Smooth muscle cell (in vitro differentiated cells): ENCODE results near the gene PKNOX2. TPM values are rescaled to one million over a fixed set of nuclear protein-coding genes. Genes with fewer than 3 reads are reported as not detected.

Experiments
- DNase-seq: peaks from one replicate; lab custom pipeline; 2025; ENCODE audit not compliant: unreplicated experiment; lab: John Stamatoyannopoulos, UW
- H2AFZ ChIP-seq: fragments of 200-600 bp; sonication (generic); 2 replicates; pipeline ENCODE4 v1.6.0; 2016; ENCODE audit warnings: antibody characterized with exemption, low read depth, mild to moderate bottlenecking
- H3F3A ChIP-seq: fragments of 200-600 bp; sonication (generic); 2 replicates; pipeline ENCODE4 v1.6.0; 2017; ENCODE audit warnings: antibody characterized with exemption, low read depth
- H3K27ac ChIP-seq: fragments of 200-600 bp; sonication (generic); 2 replicates; pipeline ENCODE4 v1.5.1; 2016; ENCODE audit warnings: low read depth, mild to moderate bottlenecking
- H3K27me3 ChIP-seq: fragments of 200-600 bp; sonication (generic); 2 replicates; pipeline ENCODE4 v1.6.1; 2016; ENCODE audit warnings: low read depth, mild to moderate bottlenecking
- H3K36me3 ChIP-seq: fragments of 200-600 bp; sonication (generic); 2 replicates; pipeline ENCODE4 v1.5.1; 2016; ENCODE audit warnings: low read depth
- H3K4me1 ChIP-seq: fragments of 200-600 bp; sonication (generic); 2 replicates; pipeline ENCODE4 v1.5.1; 2016; ENCODE audit warnings: low read depth
- H3K4me2 ChIP-seq: fragments of 200-600 bp; sonication (generic); 2 replicates; pipeline ENCODE4 v1.6.0; 2016; ENCODE audit warnings: mild to moderate bottlenecking
- H3K4me3 ChIP-seq: fragments of 200-600 bp; sonication (generic); 2 replicates; pipeline ENCODE4 v1.5.1; 2016; ENCODE audit warnings: mild to moderate bottlenecking
- H3K79me2 ChIP-seq: fragments of 200-600 bp; sonication (generic); 2 replicates; pipeline ENCODE4 v1.6.0; 2016; ENCODE audit warnings: low read depth, mild to moderate bottlenecking
- H3K9ac ChIP-seq: fragments of 200-600 bp; sonication (generic); 2 replicates; pipeline ENCODE4 v1.6.0; 2016; ENCODE audit warnings: low read depth
- H3K9me3 ChIP-seq: fragments of 200-600 bp; sonication (generic); replicated peaks from 2 replicates; pipeline ENCODE4 v1.5.1; 2016; ENCODE audit warnings: low read depth
- H4K20me1 ChIP-seq: fragments of 200-600 bp; sonication (generic); 2 replicates; pipeline ENCODE4 v1.6.0; 2016; ENCODE audit warnings: low read depth
- CTCF ChIP-seq: fragments of 200-600 bp; sonication (generic); IDR thresholded peaks from 2 replicates; pipeline ENCODE4 v1.5.1; 2017; ENCODE audit warnings: borderline replicate concordance, mild to moderate bottlenecking, antibody characterized with exemption; ENCODE audit not compliant: insufficient read depth, poor library complexity, severe bottlenecking
- WGBS: methylation state at CpG from one replicate; pipeline ENCODE4 v1.1.7; 2016; ENCODE audit warnings: low lambda C conversion rate; 5-methylcytosine and 5-hydroxymethylcytosine counted together
- polyA plus RNA-seq: library from polyadenylated mRNA; unstranded; fragments of >200 nt; fragmentation: Nextera tagmentation; extraction: Ambion mirVana; gene quantifications from 2 replicates; pipeline ENCODE4 v1.2.1, GENCODE V29; 2016
- total RNA-seq: library from RNA; depleted of rRNA; stranded (reverse); fragments of >200 nt; gene quantifications from 2 replicates; pipeline ENCODE4 v1.2.3, GENCODE V29; 2014

PKNOX2 gene
- total and polyA plus RNA-seq, 2 experiments from 2014 or later, result 7.2 to 7.9 TPM

- Histone ChIP-seq H3K4me1 (peaks cover 24% of the 10 kb centered on the region), H3K36me3 (no peaks in the 10 kb centered on the region), H3K79me2 (peaks cover 45% of the 10 kb centered on the region), H4K20me1 (peaks cover 97% of the 10 kb centered on the region), H3K9me3 (no peaks in the 10 kb centered on the region), H3K4me2 (peak overlapping the region; percentile 27), H3K9ac (no peak overlapping the region), H3F3A (peaks cover 3% of the 10 kb centered on the region), H3K4me3 (no peak overlapping the region), H3K27ac (no peak overlapping the region), H3K27me3 (no peaks in the 10 kb centered on the region), H2AFZ (no peak overlapping the region)
- WGBS, result 57% methylated on average over 3 of the region's 3 CpGs
- no peak for DNase-seq
- no peak for TF ChIP-seq CTCF
These were observed 13.0 kb downstream of the PKNOX2 start for GRCh38 chr11:125177543-125177942.

DNA sequence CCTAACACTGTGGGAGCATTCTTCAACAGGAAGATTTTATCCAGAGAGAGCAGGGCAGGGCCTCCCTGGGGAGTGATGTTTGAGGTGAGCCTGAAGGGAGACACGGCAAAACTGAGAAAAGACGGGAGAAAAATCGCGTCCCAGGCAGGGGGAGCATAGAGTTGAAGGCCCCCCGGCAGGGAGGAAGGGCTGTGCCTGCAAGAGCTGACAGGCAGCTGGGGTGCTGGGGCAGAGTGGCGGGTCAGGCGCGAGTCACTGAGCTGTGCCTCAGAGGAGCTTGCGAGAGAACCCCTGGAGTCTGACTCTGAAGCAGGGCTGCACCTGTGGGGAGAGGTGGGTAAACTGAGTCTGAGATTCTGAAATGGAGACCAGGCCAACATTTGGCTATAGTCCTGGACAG, 14.8 kb downstream of the PKNOX2 start:
- no peak overlapping the region for H3K9ac ChIP-seq
- H3F3A ChIP-seq, result peaks cover 3% of the 10 kb centered on the region
- peaks cover 35% of the 10 kb centered on the region for H3K79me2 ChIP-seq
- no peak overlapping the region for H3K4me2 ChIP-seq
- H3K27me3 ChIP-seq, result no peaks in the 10 kb centered on the region
- H2AFZ ChIP-seq, result no peak overlapping the region
- no peak for DNase-seq
- H3K9me3 ChIP-seq, result no peaks in the 10 kb centered on the region
- TF ChIP-seq CTCF, result no peak
- peaks cover 24% of the 10 kb centered on the region for H3K4me1 ChIP-seq
- 81% methylated on average over 9 of the region's 9 CpGs for WGBS
- no peak overlapping the region for H3K27ac ChIP-seq
- no peak overlapping the region for H3K4me3 ChIP-seq
- no peaks in the 10 kb centered on the region for H3K36me3 ChIP-seq
- H4K20me1 ChIP-seq, result peaks cover 93% of the 10 kb centered on the region

- WGBS, result 89% methylated on average over 11 of the region's 11 CpGs
- Histone ChIP-seq H3K9me3 (no peaks in the 10 kb centered on the region), H3K4me2 (peak overlapping the region; percentile 36), H3K36me3 (no peaks in the 10 kb centered on the region), H3K27me3 (no peaks in the 10 kb centered on the region), H3K4me3 (no peak overlapping the region), H2AFZ (no peak overlapping the region), H3K27ac (no peak overlapping the region), H3K9ac (no peak overlapping the region), H3K4me1 (peaks cover 24% of the 10 kb centered on the region), H3F3A (peaks cover 3% of the 10 kb centered on the region), H4K20me1 (peaks cover 93% of the 10 kb centered on the region), H3K79me2 (peaks cover 29% of the 10 kb centered on the region)
- DNase-seq, result no peak
- TF ChIP-seq CTCF, result no peak
These were observed 15.3 kb downstream of the PKNOX2 start for GRCh38 chr11:125179895-125180294.
